ENCODE data around the gene VHLL. TPM values are rescaled to one million over a fixed set of nuclear protein-coding genes. Genes with fewer than 3 reads are reported as not detected.
"Not testable (repeated sequence)": the region's sequence is repeated elsewhere in the genome, so short reads cannot be mapped to it uniquely, and the experiment has no call there.

VHLL gene
- total RNA-seq: not detected in 2 replicates

DNA sequence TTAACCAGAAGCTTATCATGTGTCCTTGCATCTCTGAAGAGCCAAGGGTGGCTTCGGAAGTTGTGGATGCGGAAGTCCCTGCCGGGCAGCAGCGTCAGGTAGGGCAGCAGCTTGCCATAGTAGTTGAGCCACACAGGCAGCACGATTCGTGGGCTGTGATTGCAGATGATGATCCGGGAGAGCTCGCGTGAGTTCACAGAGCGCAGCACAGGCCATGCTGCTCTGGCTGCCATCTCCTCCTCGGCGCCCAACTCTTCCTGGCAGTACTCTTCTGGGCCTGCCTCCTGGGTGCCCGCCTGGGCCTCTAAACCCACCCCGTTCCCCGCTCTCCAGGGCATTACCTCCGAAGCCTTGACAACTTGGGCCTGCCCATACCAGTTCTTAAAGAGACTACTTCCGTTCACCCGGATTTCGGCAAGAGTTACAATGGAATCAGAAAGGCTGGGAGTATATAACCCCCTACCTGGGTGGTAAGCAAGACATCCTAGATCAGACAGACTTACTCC is at the start of gene VHLL:
Gene VHLL, minus strand, starts transcription at position 456 of the 506 bp plus-strand sequence. Its CDS starts 118 bp downstream, at position 338.
- no peak within 1 kb of the TSS for H3K4me3 ChIP-seq (ENCODE audit: low read depth, low read length)
- TF ChIP-seq, protein P1, sequence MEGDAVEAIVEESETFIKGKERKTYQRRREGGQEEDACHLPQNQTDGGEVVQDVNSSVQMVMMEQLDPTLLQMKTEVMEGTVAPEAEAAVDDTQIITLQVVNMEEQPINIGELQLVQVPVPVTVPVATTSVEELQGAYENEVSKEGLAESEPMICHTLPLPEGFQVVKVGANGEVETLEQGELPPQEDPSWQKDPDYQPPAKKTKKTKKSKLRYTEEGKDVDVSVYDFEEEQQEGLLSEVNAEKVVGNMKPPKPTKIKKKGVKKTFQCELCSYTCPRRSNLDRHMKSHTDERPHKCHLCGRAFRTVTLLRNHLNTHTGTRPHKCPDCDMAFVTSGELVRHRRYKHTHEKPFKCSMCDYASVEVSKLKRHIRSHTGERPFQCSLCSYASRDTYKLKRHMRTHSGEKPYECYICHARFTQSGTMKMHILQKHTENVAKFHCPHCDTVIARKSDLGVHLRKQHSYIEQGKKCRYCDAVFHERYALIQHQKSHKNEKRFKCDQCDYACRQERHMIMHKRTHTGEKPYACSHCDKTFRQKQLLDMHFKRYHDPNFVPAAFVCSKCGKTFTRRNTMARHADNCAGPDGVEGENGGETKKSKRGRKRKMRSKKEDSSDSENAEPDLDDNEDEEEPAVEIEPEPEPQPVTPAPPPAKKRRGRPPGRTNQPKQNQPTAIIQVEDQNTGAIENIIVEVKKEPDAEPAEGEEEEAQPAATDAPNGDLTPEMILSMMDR (conservative IDR thresholded peaks at IDR 0.05; ENCODE audit: low read depth, low read length): no peak
- no peak for DNase-seq (ENCODE audit: low read depth)

DNA sequence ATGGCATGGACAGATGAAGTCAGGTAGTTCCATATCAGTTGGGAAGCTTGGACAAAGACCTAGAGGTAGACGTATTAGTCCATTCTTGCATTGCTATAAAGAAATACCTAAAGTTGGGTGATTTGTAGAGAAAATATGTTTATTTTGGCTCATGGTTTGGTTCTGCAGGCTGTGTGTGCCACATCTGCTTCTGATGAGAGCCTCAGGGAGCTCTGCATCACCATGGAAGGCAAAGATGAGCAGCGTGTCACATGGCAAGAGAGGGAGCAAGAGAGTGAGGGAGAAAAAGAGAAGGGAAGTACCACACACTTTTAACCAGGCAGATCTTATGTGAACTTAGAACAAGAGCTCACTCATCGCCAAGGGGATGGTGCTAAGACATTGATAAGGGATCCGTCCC is 48.2 kb upstream of the VHLL start:
- TF ChIP-seq, protein P1 (conservative IDR thresholded peaks at IDR 0.05; ENCODE audit: low read depth, low read length): no peak
- H3K4me3 ChIP-seq (ENCODE audit: low read depth, low read length): no peak overlapping the region
- DNase-seq (ENCODE audit: low read depth): no peak

DNA sequence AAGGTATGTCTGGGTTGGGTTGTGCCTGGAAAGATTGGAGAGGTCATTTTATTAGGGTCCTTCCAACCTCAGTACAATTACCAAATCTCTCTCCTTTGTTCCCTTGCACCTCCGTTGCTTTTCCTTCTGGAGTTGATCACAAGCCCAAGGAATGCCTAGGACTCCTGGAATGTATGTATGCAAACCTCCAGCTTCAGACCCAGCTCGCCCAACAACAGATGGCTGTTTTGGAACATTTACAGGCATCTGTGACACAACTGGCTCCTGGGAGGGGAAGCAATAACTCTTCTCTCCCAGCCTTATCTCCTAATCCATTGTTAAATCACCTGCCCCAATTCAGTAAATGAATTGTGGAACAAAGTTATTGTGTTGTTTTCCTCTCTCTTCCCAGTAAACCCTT is 47.5 kb upstream of the VHLL start:
- TF ChIP-seq, protein P1 (conservative IDR thresholded peaks at IDR 0.05; ENCODE audit: low read depth, low read length): no peak
- H3K4me3 ChIP-seq (ENCODE audit: low read depth, low read length): no peak overlapping the region
- DNase-seq (ENCODE audit: low read depth): no peak

DNA sequence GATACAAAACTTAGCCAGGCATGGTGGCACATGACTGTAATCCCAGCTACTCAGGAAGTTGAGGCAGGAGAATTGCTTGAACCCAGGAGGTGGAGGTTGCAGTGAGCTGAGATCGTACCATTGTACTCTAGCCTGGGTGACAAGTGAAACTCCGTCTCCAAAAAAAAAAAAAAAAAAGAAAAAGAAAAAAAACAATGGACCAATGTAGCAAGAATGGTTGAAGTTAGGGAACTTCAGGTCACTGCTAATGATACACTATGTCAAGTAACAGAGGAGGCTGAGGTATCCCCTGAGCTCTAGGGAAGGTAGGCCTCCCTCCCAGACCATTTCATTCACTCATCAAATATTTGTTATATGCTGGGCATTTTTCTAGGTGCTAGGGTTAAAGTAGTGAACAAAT is 46.9 kb upstream of the VHLL start:
- not testable (repeated sequence) for H3K4me3 ChIP-seq (ENCODE audit: low read depth, low read length); DNase-seq (ENCODE audit: low read depth)

DNA sequence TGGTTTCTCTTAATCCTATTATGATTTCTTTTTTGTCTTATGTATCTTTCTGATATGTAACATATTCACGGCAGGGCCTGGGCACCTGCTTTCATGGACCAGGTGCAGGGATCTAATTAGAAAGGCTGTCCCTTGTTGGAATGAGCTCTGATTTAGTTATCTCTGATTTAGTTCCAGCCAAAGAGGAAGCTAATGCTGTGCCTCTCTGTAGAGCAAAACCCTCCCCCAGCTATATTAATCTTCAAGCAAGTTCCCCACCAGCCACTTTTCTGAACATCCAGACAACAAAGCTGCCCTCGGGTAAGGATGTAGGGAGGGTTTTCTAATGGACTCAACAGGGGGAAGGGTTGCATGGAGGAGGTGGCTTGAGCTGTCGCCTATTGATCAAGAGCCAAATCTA is 45.3 kb upstream of the VHLL start:
- H3K4me3 ChIP-seq (ENCODE audit: low read depth, low read length): no peak overlapping the region
- no peak for DNase-seq (ENCODE audit: low read depth)
- TF ChIP-seq, protein P1 (conservative IDR thresholded peaks at IDR 0.05; ENCODE audit: low read depth, low read length): no peak

DNA sequence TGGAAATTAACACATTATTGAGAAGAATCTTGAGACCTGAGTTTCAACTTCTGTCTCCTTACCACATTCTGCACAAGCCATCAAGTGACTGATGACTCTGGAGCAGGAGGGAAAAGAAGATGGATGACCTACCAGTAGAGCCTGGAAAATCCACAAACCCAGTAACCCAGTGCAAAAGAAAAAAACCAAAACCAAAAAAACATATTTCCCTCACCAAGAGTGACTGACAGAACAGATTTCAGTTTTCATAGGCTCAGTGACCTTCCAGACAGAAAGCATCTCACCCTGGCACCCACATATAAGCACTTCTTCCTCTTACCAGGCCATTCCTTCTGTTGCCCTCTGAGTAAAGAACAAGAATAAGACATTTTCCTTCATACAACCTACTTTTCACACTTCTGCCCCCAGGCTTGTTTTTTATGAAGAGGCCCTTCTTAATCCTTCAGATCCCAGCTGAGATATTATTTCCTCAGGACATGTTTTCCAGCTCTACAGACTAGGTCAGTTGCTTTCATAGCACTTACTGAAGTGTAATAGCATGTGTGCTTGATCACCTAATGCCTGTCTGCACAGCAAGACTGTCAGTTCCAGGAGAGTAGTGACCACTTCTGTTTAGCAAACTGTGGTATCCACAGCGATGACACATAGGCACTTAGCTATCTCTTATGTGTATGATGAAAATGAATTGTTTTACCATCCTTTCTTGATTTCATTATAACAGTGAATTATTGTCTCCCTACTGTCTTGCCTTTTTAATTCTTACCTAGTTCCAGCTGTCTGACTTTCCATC is 43.3 kb upstream of the VHLL start:
- DNase-seq (ENCODE audit: low read depth): no peak
- H3K4me3 ChIP-seq (ENCODE audit: low read depth, low read length): no peak overlapping the region
- TF ChIP-seq, protein P1 (conservative IDR thresholded peaks at IDR 0.05; ENCODE audit: low read depth, low read length): no peak

DNA sequence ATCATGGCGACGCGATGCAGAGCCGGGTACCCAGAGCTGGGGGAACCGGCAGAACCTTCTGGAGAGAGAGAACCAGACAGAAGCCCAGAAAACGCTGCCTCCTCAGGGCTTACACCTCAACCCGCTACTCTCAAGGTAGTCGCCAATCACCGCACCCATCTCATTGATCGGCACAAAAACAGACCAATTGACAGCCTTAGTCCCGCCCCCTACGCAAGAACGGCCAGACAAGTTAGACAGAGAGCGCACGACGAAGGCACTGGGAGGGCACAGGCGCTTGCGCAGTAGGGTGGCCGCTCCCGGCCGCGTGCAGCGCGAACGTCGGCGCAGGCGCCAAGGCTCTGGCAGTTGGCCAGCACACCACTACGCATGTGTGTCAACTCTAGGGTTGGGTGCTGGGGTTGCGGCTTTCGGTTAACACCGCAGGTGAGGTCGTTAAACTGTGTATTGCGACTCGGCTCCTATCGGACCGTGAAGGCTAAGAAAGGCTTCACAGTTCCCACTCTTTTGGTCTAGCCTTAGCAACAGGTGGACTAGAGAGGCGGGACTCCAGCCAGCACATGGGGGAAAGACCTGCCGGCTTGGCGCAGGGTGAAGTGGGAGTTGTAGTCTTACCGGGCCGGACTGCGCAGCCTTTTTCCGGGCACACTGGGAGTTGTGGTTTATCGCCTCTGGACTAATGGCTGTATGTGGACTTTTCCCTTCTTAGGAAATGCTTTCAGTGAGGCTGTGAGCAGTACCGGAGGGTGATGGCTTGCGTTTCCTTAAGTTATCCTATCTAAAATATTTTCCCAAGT is 39.3 kb upstream of the VHLL start, which contains the start of the genes CCT3 and TSACC:
Gene CCT3, minus strand, starts transcription at position 113 of the 797 bp plus-strand sequence. Its CDS starts 108 bp downstream, at position 5.
Gene TSACC, plus strand, starts transcription at position 347 of the 797 bp plus-strand sequence. CDS start 1,232 bp downstream, outside the sequence.
- TF ChIP-seq, protein P1 (conservative IDR thresholded peaks at IDR 0.05; ENCODE audit: low read depth, low read length): no peak
- peak within 1 kb of the TSS; percentile 92 for H3K4me3 ChIP-seq (ENCODE audit: low read depth, low read length)
- peak; percentile 98 for DNase-seq (ENCODE audit: low read depth)

All from epithelial cell of proximal tubule (primary cell).